Esophagus squamous epithelium (tissue), 4 donors: Measurements from ENCODE around the gene AUTS2.

Experiments
- CTCF ChIP-seq, 6 experiments: fragments of 450-650 bp in 4 of 6; fragments of 200-600 bp in 2 of 6; sonication (generic) in 2 of 6; IDR thresholded peaks; one replicate each; pipeline ENCODE4 v1.5.1; 2016 to 2019; ENCODE audit warnings: antibody characterized with exemption in 6 of 6, mild to moderate bottlenecking in 4 of 6, moderate library complexity in 4 of 6
- POLR2A ChIP-seq, 4 donors: fragments of 450-650 bp; IDR thresholded peaks; one replicate each; pipeline ENCODE4 v1.6.1; 2017; ENCODE audit warnings: antibody characterized with exemption in 4 of 4, mild to moderate bottlenecking in 4 of 4, moderate library complexity in 3 of 4

GRCh38 chr7:69654381-69654780 lies 56.1 kb downstream of the AUTS2 start:
- TF ChIP-seq CTCF (IDR thresholded peaks at IDR 0.05): no peak
- no peak for TF ChIP-seq POLR2A (IDR thresholded peaks at IDR 0.05)
